ENCODE results near the gene LLGL2.

LLGL2 gene

DNA sequence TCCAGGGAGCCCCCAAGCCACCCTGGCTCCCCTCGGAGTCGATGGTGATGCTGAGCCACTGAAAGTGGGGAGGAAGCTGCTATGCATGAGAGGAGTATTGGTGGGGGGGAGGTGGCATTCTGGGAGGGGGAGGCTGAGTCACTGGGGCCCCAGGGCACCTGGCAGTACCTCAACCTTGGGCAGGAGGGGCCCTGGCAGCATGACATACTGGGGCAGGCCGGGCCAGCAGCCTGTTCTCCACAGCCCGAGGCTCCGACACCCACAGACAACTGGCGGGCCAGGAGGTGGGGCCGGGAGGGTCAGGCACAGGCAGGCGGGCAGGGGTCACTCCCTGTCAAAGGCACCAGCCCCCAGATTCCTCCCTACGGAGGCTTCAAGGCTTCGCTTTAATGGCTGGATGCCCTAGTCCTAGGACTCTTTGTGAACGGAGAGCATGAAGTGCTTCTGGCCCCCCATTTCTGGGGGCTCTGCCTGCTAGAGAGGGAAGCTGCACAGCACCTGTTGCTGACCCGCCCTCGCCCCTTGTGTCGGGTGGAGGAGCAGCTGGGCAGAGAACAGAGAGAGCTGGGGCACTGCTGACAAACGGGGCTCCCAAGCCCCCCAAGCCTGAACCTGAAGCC, 11.1 kb upstream of the LLGL2 start:
- H3K36me3 ChIP-seq (ENCODE audit: low read depth) = peaks cover 56% of the 10 kb centered on the region
- peaks cover 6% of the 10 kb centered on the region for H3K4me1 ChIP-seq (ENCODE audit: insufficient read depth, poor library complexity, severe bottlenecking)
- H3K4me3 ChIP-seq (ENCODE audit: severe bottlenecking) = peak overlapping the region; percentile 98
- H3K27me3 ChIP-seq (ENCODE audit: insufficient read depth, poor library complexity, severe bottlenecking) = no peaks in the 10 kb centered on the region
- DNase-seq (ENCODE audit: low spot score) (peak; percentile 90), ATAC-seq (ENCODE audit: low read depth) (peak; percentile 52)
- no peaks in the 10 kb centered on the region for H3K9me3 ChIP-seq (ENCODE audit: severe bottlenecking)
- peak overlapping the region; percentile 73 for H3K27ac ChIP-seq (ENCODE audit: poor library complexity, severe bottlenecking)
- TF ChIP-seq, protein P1, sequence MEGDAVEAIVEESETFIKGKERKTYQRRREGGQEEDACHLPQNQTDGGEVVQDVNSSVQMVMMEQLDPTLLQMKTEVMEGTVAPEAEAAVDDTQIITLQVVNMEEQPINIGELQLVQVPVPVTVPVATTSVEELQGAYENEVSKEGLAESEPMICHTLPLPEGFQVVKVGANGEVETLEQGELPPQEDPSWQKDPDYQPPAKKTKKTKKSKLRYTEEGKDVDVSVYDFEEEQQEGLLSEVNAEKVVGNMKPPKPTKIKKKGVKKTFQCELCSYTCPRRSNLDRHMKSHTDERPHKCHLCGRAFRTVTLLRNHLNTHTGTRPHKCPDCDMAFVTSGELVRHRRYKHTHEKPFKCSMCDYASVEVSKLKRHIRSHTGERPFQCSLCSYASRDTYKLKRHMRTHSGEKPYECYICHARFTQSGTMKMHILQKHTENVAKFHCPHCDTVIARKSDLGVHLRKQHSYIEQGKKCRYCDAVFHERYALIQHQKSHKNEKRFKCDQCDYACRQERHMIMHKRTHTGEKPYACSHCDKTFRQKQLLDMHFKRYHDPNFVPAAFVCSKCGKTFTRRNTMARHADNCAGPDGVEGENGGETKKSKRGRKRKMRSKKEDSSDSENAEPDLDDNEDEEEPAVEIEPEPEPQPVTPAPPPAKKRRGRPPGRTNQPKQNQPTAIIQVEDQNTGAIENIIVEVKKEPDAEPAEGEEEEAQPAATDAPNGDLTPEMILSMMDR (IDR thresholded peaks at IDR 0.05; ENCODE audit: poor library complexity, severe bottlenecking) = no peak

DNA sequence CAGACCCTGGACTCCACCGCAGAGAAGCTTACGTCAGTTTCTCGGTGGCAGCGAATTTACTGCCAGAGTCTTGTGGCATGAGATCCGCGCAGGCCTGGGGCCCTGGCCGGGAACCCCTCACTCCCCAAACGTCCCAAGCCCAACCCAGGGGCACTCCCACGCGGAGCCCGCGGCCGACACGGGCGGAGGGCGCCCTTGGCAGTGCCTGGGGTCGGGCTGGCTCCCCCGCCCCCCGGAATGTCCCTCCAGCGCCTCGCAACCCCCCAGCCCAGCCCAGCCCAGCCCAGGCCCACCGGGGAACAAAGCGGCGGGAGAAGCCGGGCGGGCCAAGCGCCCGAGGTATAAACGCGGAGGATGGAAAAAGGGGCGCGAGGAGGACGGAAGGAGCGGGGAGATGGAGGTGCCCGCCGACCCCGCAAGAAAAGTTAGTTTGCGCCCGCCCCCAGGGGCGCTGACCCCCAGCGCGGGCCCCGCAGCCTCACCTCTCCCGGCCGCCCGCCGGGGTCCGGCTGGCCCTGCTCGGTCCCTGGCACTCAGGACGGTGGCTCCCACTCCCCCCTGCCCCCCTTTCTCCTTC, 10.5 kb upstream of the LLGL2 start:
- H3K36me3 ChIP-seq (ENCODE audit: low read depth) = peaks cover 57% of the 10 kb centered on the region
- H3K27ac ChIP-seq (ENCODE audit: poor library complexity, severe bottlenecking) = peak overlapping the region; percentile 73
- no peaks in the 10 kb centered on the region for H3K27me3 ChIP-seq (ENCODE audit: insufficient read depth, poor library complexity, severe bottlenecking)
- peak; percentile 56 for DNase-seq (ENCODE audit: low spot score)
- peaks cover 6% of the 10 kb centered on the region for H3K4me1 ChIP-seq (ENCODE audit: insufficient read depth, poor library complexity, severe bottlenecking)
- no peaks in the 10 kb centered on the region for H3K9me3 ChIP-seq (ENCODE audit: severe bottlenecking)
- TF ChIP-seq, protein P1 (IDR thresholded peaks at IDR 0.05; ENCODE audit: poor library complexity, severe bottlenecking) = no peak
- ATAC-seq (ENCODE audit: low read depth) = no peak
- peak overlapping the region; percentile 98 for H3K4me3 ChIP-seq (ENCODE audit: severe bottlenecking)

DNA sequence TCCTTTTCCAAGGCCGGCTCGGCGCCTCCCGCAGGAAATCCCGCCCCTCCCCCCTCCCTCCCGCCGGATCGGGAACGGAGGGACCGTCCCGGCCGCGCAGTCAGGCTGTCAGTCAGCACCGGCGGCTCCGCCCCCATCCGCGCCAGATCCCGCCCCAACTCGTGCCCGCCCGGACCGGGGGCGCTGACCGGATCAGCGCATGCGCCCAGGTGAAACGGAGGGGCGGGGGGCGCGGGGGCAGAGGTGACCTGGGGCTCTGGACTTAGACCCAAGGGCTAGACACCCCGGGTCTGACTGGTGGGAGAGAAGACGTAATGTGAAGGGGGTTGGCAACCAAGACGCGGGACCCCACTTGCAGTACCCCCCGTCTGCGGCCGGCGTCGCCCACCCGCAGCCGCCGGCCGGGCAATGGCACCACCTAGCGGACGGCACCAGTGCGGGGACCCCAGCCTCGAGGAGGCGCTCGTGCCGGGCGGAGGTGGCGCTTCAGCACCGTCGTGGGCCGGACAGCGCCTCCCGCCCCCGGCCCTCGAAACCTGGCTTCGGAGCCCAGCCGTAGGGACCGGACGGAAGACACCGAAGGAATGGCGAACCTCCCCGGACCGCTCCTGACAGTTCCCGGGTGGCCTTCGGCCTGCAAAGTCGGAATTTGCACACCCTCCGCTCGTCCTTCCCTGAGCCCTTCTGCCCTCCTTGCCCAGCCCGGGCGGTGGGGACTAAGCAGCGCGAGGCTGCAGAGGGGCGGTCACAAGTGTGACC, 9.8 kb upstream of the LLGL2 start, which contains the start of gene CASKIN2:
CASKIN2 (minus strand) TSS at position 42 of the 759 bp plus-strand sequence. CDS start 1,733 bp downstream, outside the sequence.
- H3K4me1 ChIP-seq (ENCODE audit: insufficient read depth, poor library complexity, severe bottlenecking) = peaks cover 6% of the 10 kb centered on the region
- no peaks in the 10 kb centered on the region for H3K27me3 ChIP-seq (ENCODE audit: insufficient read depth, poor library complexity, severe bottlenecking)
- H3K9me3 ChIP-seq (ENCODE audit: severe bottlenecking) = no peaks in the 10 kb centered on the region
- DNase-seq (ENCODE audit: low spot score) = peak; percentile 96
- TF ChIP-seq, protein P1 (IDR thresholded peaks at IDR 0.05; ENCODE audit: poor library complexity, severe bottlenecking) = peak; percentile 99
- H3K27ac ChIP-seq (ENCODE audit: poor library complexity, severe bottlenecking) = peak within 1 kb of the TSS; percentile 73
- ATAC-seq (ENCODE audit: low read depth) = peak; percentile 63
- peaks cover 51% of the 10 kb centered on the region for H3K36me3 ChIP-seq (ENCODE audit: low read depth)
- H3K4me3 ChIP-seq (ENCODE audit: severe bottlenecking) = peak within 1 kb of the TSS; percentile 98

DNA sequence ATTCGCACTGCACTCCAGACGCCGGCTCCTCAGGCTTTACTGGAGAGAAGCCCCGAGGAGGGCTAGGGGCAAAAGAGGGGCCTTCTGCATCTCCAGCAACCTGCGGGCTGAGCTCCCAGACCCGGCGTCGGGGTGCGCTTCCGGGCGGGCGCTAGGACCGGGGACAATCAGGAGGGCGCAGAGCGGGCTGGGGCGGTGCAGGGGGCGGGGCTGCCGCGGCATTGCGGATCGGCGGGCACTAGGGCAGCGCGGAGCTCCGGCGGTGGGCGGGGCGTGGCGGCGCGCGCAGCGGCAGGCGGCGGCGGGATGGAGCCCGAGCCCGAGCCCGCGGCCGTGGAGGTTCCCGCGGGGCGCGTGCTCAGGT, 9.3 kb upstream of the LLGL2 start, which contains the start of gene TSEN54:
TSEN54 (plus strand) TSS at position 274 of the 364 bp plus-strand sequence; CDS start at position 307, 33 bp downstream.
- H3K4me3 ChIP-seq (ENCODE audit: severe bottlenecking) = peak within 1 kb of the TSS; percentile 98
- peak within 1 kb of the TSS; percentile 73 for H3K27ac ChIP-seq (ENCODE audit: poor library complexity, severe bottlenecking)
- DNase-seq (ENCODE audit: low spot score) = peak; percentile 94
- no peaks in the 10 kb centered on the region for H3K27me3 ChIP-seq (ENCODE audit: insufficient read depth, poor library complexity, severe bottlenecking)
- TF ChIP-seq, protein P1 (IDR thresholded peaks at IDR 0.05; ENCODE audit: poor library complexity, severe bottlenecking) = peak; percentile 25
- peaks cover 6% of the 10 kb centered on the region for H3K4me1 ChIP-seq (ENCODE audit: insufficient read depth, poor library complexity, severe bottlenecking)
- no peaks in the 10 kb centered on the region for H3K9me3 ChIP-seq (ENCODE audit: severe bottlenecking)
- peak; percentile 77 for ATAC-seq (ENCODE audit: low read depth)
- peaks cover 52% of the 10 kb centered on the region for H3K36me3 ChIP-seq (ENCODE audit: low read depth)

All from RWPE2 (cell line).